PC-9 (cell line): ENCODE results near the gene MB21D2. TPM values are rescaled to one million over a fixed set of nuclear protein-coding genes. Genes with fewer than 3 reads are reported as not detected.

Experiments used
- BruUV-seq: library from RNA; stranded (reverse); fragments of 400-500 nt; replicated peaks from 2 replicates; lab custom pipeline; 2021; lab: Mats Ljungman, UMichigan
- CTCF ChIA-PET: fragments of 300-600 bp; sonication (Branson Sonifier 250); formaldehyde crosslinking; loops from one replicate; lab custom pipeline; 2022; ENCODE audit warnings: antibody characterized with exemption; lab: Charles Lee
- POLR2A ChIA-PET: fragments of 300-600 bp; sonication (Branson Sonifier 250); formaldehyde crosslinking; loops from one replicate; lab custom pipeline; 2022; ENCODE audit warnings: antibody characterized with exemption; ENCODE audit not compliant: unreplicated experiment; lab: Charles Lee
- DNase-seq, 2 experiments: peaks; one replicate each; pipeline versions ENCODE4 v3.0.0 to v3.0.0-alpha.2; 2015 to 2022; ENCODE audit warnings: mixed read lengths in 1 of 2
- H2AFZ ChIP-seq: fragments of 200-600 bp; sonication (generic); 2 replicates; pipeline ENCODE4 v1.8.1; 2017; ENCODE audit warnings: antibody characterized with exemption
- H3F3A ChIP-seq: fragments of 200-600 bp; sonication (generic); 2 replicates; pipeline ENCODE4 v1.8.1; 2017; ENCODE audit warnings: antibody characterized with exemption, mild to moderate bottlenecking, low read depth; ENCODE audit not compliant: insufficient read depth
- H3K27ac ChIP-seq: fragments of 200-600 bp; sonication (generic); 2 replicates; pipeline ENCODE4 v1.6.1; 2016; ENCODE audit warnings: mixed run types
- H3K27me3 ChIP-seq: fragments of 200-600 bp; sonication (generic); 2 replicates; pipeline ENCODE4 v1.6.1; 2016; ENCODE audit warnings: low read depth, mixed run types; ENCODE audit not compliant: insufficient read depth
- H3K36me3 ChIP-seq: fragments of 200-600 bp; sonication (generic); 2 replicates; pipeline ENCODE4 v1.6.1; 2016; ENCODE audit warnings: low read depth, mixed run types
- H3K4me1 ChIP-seq: fragments of 200-600 bp; sonication (generic); replicated peaks from 2 replicates; pipeline ENCODE4 v1.6.1; 2016; ENCODE audit warnings: mixed run types; ENCODE audit not compliant: insufficient read depth
- H3K4me2 ChIP-seq: fragments of 200-600 bp; sonication (generic); 2 replicates; pipeline ENCODE4 v1.6.1; 2017; ENCODE audit warnings: mixed run types
- H3K4me3 ChIP-seq: fragments of 200-600 bp; sonication (generic); 2 replicates; pipeline ENCODE4 v1.6.1; 2016; ENCODE audit warnings: mixed run types
- H3K79me2 ChIP-seq: fragments of 200-600 bp; sonication (generic); 2 replicates; pipeline ENCODE4 v1.6.1; 2017; ENCODE audit warnings: low read depth, mixed run types
- H3K9me2 ChIP-seq: fragments of 200-600 bp; sonication (generic); 2 replicates; pipeline ENCODE4 v1.8.1; 2017; ENCODE audit warnings: mild to moderate bottlenecking; ENCODE audit not compliant: insufficient read depth
- H3K9me3 ChIP-seq: fragments of 200-600 bp; sonication (generic); 2 replicates; pipeline ENCODE4 v1.8.1; 2016; ENCODE audit warnings: low read depth; ENCODE audit not compliant: insufficient read depth
- H4K20me1 ChIP-seq: fragments of 200-600 bp; sonication (generic); 2 replicates; pipeline ENCODE4 v1.8.1; 2017; ENCODE audit not compliant: insufficient read depth
- CTCF ChIP-seq: fragments of 200-600 bp; sonication (generic); conservative IDR thresholded peaks from 2 replicates; pipeline ENCODE4 v1.6.1; 2017; ENCODE audit warnings: mixed run types, antibody characterized with exemption, mild to moderate bottlenecking, moderate library complexity
- EZH2 ChIP-seq: fragments of 200-600 bp; sonication (generic); IDR thresholded peaks from 2 replicates; pipeline ENCODE4 v1.8.0; 2017; ENCODE audit warnings: antibody characterized with exemption, low read depth
- intact Hi-C: fragments of 100-400 bp; cut with micrococcal nuclease; formaldehyde crosslinking; loops from one replicate; pipeline ENCODE4 v1.10.0; 2022; ENCODE audit not compliant: unreplicated experiment
- total RNA-seq: library from RNA; stranded (reverse); gene quantifications from 2 replicates; pipeline ENCODE4 v1.2.3, GENCODE V29; 2021

The MB21D2 gene
- total RNA-seq, 1 experiment from 2014 or later, result 5.1 TPM

GRCh38 chr3:192870822-192871221 is 46.8 kb downstream of the MB21D2 start:
- H3K27me3 ChIP-seq, result no peaks in the 10 kb centered on the region

GRCh38 chr3:192869131-192870031 is 48.3 kb downstream of the MB21D2 start:
- BruUV-seq, result no TSS peak
- Histone ChIP-seq H3K9me3 (no peaks in the 10 kb centered on the region), H3K4me3 (no peak overlapping the region), H3K27ac (no peak overlapping the region), H2AFZ (no peak overlapping the region), H3K27me3 (no peaks in the 10 kb centered on the region), H4K20me1 (no peaks in the 10 kb centered on the region; the same call in 1 of the 2 replicates), H3K4me1 (no peaks in the 10 kb centered on the region; the same call in 1 of the 2 replicates), H3K9me2 (no peaks in the 10 kb centered on the region), H3F3A (no peaks in the 10 kb centered on the region), H3K79me2 (0 out of 2 replicates have a peak, but pooled peaks cover 4% of the 10 kb centered on the region), H3K4me2 (no peak overlapping the region), H3K36me3 (no peaks in the 10 kb centered on the region)
- ChIA-PET POLR2A (no interaction called here), CTCF (interaction anchor here (0.6 kb wide), 1 partner anchor 12 kb away, joined by 3 read pairs; no protein-coding TSS in a partner anchor)
- DNase-seq, result no peak
- TF ChIP-seq EZH2 (no peak), CTCF (no peak)
- intact Hi-C loops, result no loop called here

More at GRCh38 chr3:192870822-192871221, 46.8 kb downstream of the MB21D2 start:
- Histone ChIP-seq H3K9me3 (no peaks in the 10 kb centered on the region), H3K4me3 (no peak overlapping the region), H4K20me1 (no peaks in the 10 kb centered on the region; the same call in 1 of the 2 replicates), H3K79me2 (0 out of 2 replicates have a peak, but pooled peaks cover 8% of the 10 kb centered on the region), H3K36me3 (no peaks in the 10 kb centered on the region), H3F3A (0 out of 2 replicates have a peak, but pooled peaks cover 2% of the 10 kb centered on the region), H3K9me2 (no peaks in the 10 kb centered on the region), H3K4me2 (no peak overlapping the region), H2AFZ (no peak overlapping the region), H3K27ac (no peak overlapping the region), H3K4me1 (no peaks in the 10 kb centered on the region; the same call in 1 of the 2 replicates)
- DNase-seq, result no peak
- POLR2A ChIA-PET, result no interaction called here
- CTCF ChIA-PET, result no interaction called here
- TF ChIP-seq EZH2, result no peak
- no TSS peak for BruUV-seq
- intact Hi-C loops, result no loop called here

- no peak overlapping the region for H2AFZ ChIP-seq
- POLR2A ChIA-PET, result no interaction called here
- no peak overlapping the region for H3K27ac ChIP-seq
- no peak overlapping the region for H3K4me3 ChIP-seq
- no peaks in the 10 kb centered on the region for H3K9me2 ChIP-seq
- no peak for DNase-seq
- H4K20me1 ChIP-seq, result no peaks in the 10 kb centered on the region; the same call in 1 of the 2 replicates
- no peaks in the 10 kb centered on the region for H3K79me2 ChIP-seq
- H3K36me3 ChIP-seq, result no peaks in the 10 kb centered on the region
- H3K9me3 ChIP-seq, result no peaks in the 10 kb centered on the region
- H3K4me1 ChIP-seq, result no peaks in the 10 kb centered on the region; the same call in 1 of the 2 replicates
- CTCF ChIA-PET, result no interaction called here
- BruUV-seq, result no TSS peak
- TF ChIP-seq EZH2 (no peak), CTCF (no peak)
- no peaks in the 10 kb centered on the region for H3K27me3 ChIP-seq
- intact Hi-C loops, result no loop called here
- no peak overlapping the region for H3K4me2 ChIP-seq
- H3F3A ChIP-seq, result no peaks in the 10 kb centered on the region
Observed at GRCh38 chr3:192867645-192868044, 50.0 kb downstream of the MB21D2 start.
